Parietal lobe (tissue), 1 donor: ENCODE measurements around the gene C9. TPM values are rescaled to one million over a fixed set of nuclear protein-coding genes. Genes with fewer than 3 reads are reported as not detected.

Experiments
- total RNA-seq: library from RNA; depleted of rRNA; stranded (reverse); fragments of >200 nt; gene quantifications from one replicate; pipeline ENCODE4 v1.2.3, GENCODE V29; 2014

C9 gene
- not detected for total RNA-seq

DNA sequence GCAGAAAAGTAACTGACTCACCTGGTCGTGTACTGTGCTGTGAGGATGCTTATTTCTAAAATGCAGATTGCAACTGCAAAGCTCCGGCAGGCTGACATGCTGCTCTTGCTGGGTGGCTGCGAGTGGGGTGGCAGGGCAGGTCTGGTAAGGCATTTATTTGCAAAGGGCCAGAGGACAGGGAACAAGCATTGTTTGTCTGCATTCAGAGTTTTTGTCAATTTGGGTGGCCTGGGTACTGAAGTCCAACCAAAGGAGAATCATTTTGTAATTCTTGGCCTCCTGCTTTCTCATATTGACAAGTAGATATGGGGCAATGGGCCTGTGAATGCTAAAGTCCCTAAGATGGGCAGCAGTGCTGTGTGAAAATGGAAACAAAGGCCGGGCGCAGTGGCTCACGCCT, at the start of gene C9:
Gene C9 (minus strand): TSS at position 129 of the 400 bp plus-strand sequence. CDS start 31 bp downstream, at position 98.

Other genes starting within 250 kb of the C9 start
- 2.5 TPM for gene FYB1, start 144.9 kb downstream of the C9 start, total RNA-seq
- gene DAB2, start 60.5 kb upstream of the C9 start, total RNA-seq: 38.8 TPM